Endothelial cell of umbilical vein (primary cell): ENCODE data around the gene CCDC159. TPM values are rescaled to one million over a fixed set of nuclear protein-coding genes. Genes with fewer than 3 reads are reported as not detected.

ENCODE experiments used
- BruUV-seq: library from RNA; stranded (reverse); fragments of 400-500 nt; replicated peaks from 2 replicates; lab custom pipeline; 2021; lab: Mats Ljungman, UMichigan
- CTCF ChIA-PET: fragments of 300-600, 350-600 bp; sonication (Branson Sonifier 250); formaldehyde crosslinking; loops from one replicate; lab custom pipeline; 2021; ENCODE audit warnings: antibody characterized with exemption, inconsistent platforms; lab: Charles Lee
- POLR2A ChIA-PET: fragments of 300-600, 350-600 bp; sonication (Branson Sonifier 250); formaldehyde crosslinking; loops from one replicate; lab custom pipeline; 2021; ENCODE audit warnings: antibody characterized with exemption, inconsistent platforms; lab: Charles Lee
- DNase-seq: peaks from one replicate; pipeline ENCODE4 v3.0.0-alpha.2; 2011; ENCODE audit warnings: low read depth, low spot score
- FAIRE-seq: peaks from 2 replicates; lab custom pipeline; 2011; peaks lifted over from hg19 to GRCh38; lab: Jason Lieb, UNC
- H2AFZ ChIP-seq: 2 replicates; pipeline ENCODE4 v1.6.0; 2012; ENCODE audit warnings: low read depth, low read length, control low read depth, inconsistent platforms
- H3K27ac ChIP-seq: 2 replicates; pipeline ENCODE4 v1.5.1; 2011; ENCODE audit warnings: low read depth, mild to moderate bottlenecking, control low read depth, low read length, moderate library complexity; ENCODE audit not compliant: insufficient read depth
- H3K27me3 ChIP-seq, 2 experiments: 2 replicates each; pipeline versions ENCODE4 v1.6.0 to v1.6.1; 2011; ENCODE audit warnings: low read length in 2 of 2, mixed read lengths in 1 of 2; ENCODE audit not compliant: control insufficient read depth in 2 of 2, insufficient read depth in 2 of 2
- H3K36me3 ChIP-seq, 2 experiments: 2 replicates in 1 of 2; 3 replicates in 1 of 2; pipeline ENCODE4 v1.5.1; 2011; ENCODE audit warnings: low read length in 2 of 2, mild to moderate bottlenecking in 1 of 2, moderate library complexity in 1 of 2; ENCODE audit not compliant: control insufficient read depth in 2 of 2, insufficient read depth in 2 of 2; ENCODE audit errors: extremely low read depth in 1 of 2
- H3K4me1 ChIP-seq: 3 replicates; pipeline ENCODE4 v1.5.1; 2011; ENCODE audit warnings: mild to moderate bottlenecking, low read length; ENCODE audit not compliant: control insufficient read depth, insufficient read depth; ENCODE audit errors: extremely low read depth
- H3K4me2 ChIP-seq: 2 replicates; pipeline ENCODE4 v1.6.1; 2011; ENCODE audit warnings: low read length, control low read depth, mixed read lengths; ENCODE audit not compliant: insufficient read depth
- H3K4me3 ChIP-seq, 3 experiments: fragments of 200-600 bp in 1 of 3; sonication (generic), shearing (Covaris generic) in 1 of 3; replicated peaks in 1 of 3; 2 replicates each; pipeline ENCODE4 v1.5.1; 2011 to 2016; ENCODE audit warnings: control low read depth in 3 of 3, low read length in 3 of 3, mild to moderate bottlenecking in 2 of 3, inconsistent platforms in 1 of 3, low read depth in 1 of 3, moderate library complexity in 1 of 3; ENCODE audit not compliant: insufficient read depth in 1 of 3
- H3K79me2 ChIP-seq: 2 replicates; pipeline ENCODE4 v1.6.0; 2012; ENCODE audit warnings: low read length, inconsistent platforms; ENCODE audit not compliant: control insufficient read depth, insufficient read depth
- H3K9ac ChIP-seq: replicated peaks from 2 replicates; pipeline ENCODE3; 2011; ENCODE audit warnings: low read length, control low read depth; ENCODE audit not compliant: insufficient read depth; ENCODE audit errors: extremely low read depth
- H3K9me1 ChIP-seq: replicated peaks from 3 replicates; pipeline ENCODE4 v1.6.0; 2011; ENCODE audit warnings: mild to moderate bottlenecking, low read length; ENCODE audit not compliant: control insufficient read depth, insufficient read depth; ENCODE audit errors: extremely low read depth
- H3K9me3 ChIP-seq: replicated peaks from 2 replicates; pipeline ENCODE4 v1.5.1; 2012; ENCODE audit warnings: low read length, inconsistent platforms; ENCODE audit not compliant: control insufficient read depth, insufficient read depth
- H4K20me1 ChIP-seq: replicated peaks from 2 replicates; pipeline ENCODE3; 2011; ENCODE audit warnings: mild to moderate bottlenecking, low read length; ENCODE audit not compliant: control insufficient read depth, insufficient read depth; ENCODE audit errors: extremely low read depth
- EZH2 ChIP-seq: IDR thresholded peaks from 2 replicates; pipeline ENCODE4 v1.6.1; 2012; ENCODE audit warnings: borderline replicate concordance, low read depth, mild to moderate bottlenecking, moderate library complexity, low read length, inconsistent platforms; ENCODE audit not compliant: severe bottlenecking
- FOS ChIP-seq: IDR thresholded peaks from 2 replicates; pipeline ENCODE4 v1.6.1; 2011; ENCODE audit warnings: mild to moderate bottlenecking, low read length, moderate library complexity, borderline replicate concordance; ENCODE audit not compliant: insufficient read depth
- GATA2 ChIP-seq: IDR thresholded peaks from 2 replicates; pipeline ENCODE4 v1.7.0; 2011; ENCODE audit warnings: low read depth, mild to moderate bottlenecking, moderate library complexity, mixed read lengths, low read length; ENCODE audit not compliant: insufficient read length, insufficient read depth
- JUN ChIP-seq: IDR thresholded peaks from 2 replicates; pipeline ENCODE4 v1.6.1; 2011; ENCODE audit warnings: borderline replicate concordance, low read depth; ENCODE audit not compliant: insufficient read length, insufficient read depth
- MYC ChIP-seq: IDR thresholded peaks from one replicate; pipeline ENCODE4 v1.6.1; 2011; ENCODE audit warnings: mild to moderate bottlenecking, low read depth, low read length
- POLR2A ChIP-seq: IDR thresholded peaks from 2 replicates; pipeline ENCODE4 v1.6.1; 2012; ENCODE audit warnings: low read depth, mild to moderate bottlenecking, control low read depth, low read length
- POLR2AphosphoS5 ChIP-seq: IDR thresholded peaks from 2 replicates; pipeline ENCODE4 v1.6.1; 2012; ENCODE audit warnings: low read depth, mild to moderate bottlenecking, control low read depth, low read length, moderate library complexity; ENCODE audit not compliant: insufficient read depth
- dilution Hi-C: fragments of 300-500 bp; cut with MboI; formaldehyde crosslinking; loops from one replicate; pipeline ENCODE4 v1.15.0; 2019; ENCODE audit warnings: low sequenced_read_pairs; ENCODE audit not compliant: extremely low pct_ligation_motif_present
- intact Hi-C: fragments of 100-400 bp; cut with micrococcal nuclease; formaldehyde crosslinking; loops from one replicate; pipeline ENCODE4 v1.10.0; 2022
- polyA plus RNA-seq, 4 experiments: library from polyadenylated mRNA; depleted of rRNA in 3 of 4; stranded (reverse) in 3 of 4; unstranded in 1 of 4; fragments of >200 nt; gene quantifications; 2 replicates each; pipeline versions ENCODE4 v1.2.1 to v1.2.3, GENCODE V29; 2011 to 2012; ENCODE audit warnings: missing spikeins in 1 of 4
- total RNA-seq: library from RNA; stranded (reverse); gene quantifications from 2 replicates; pipeline ENCODE4 v1.2.3, GENCODE V29; 2021
- TF ChIP-seq, protein P1 (sequence below), 2 donors: IDR thresholded peaks; 1 replicate in 1 of 2; 2 replicates in 1 of 2; pipeline ENCODE4 v1.5.1; 2011; ENCODE audit warnings: low read length in 2 of 2, mild to moderate bottlenecking in 2 of 2, moderate library complexity in 2 of 2, control low read depth in 1 of 2, inconsistent platforms in 1 of 2, low read depth in 1 of 2; ENCODE audit not compliant: insufficient read depth in 1 of 2; ENCODE audit errors: extremely low read depth in 1 of 2
- TF ChIP-seq, protein P2 (sequence below): IDR thresholded peaks from 2 replicates; pipeline ENCODE4 v1.6.1; 2011; ENCODE audit not compliant: insufficient read depth, insufficient read length

CCDC159 gene
- total and polyA plus RNA-seq, 2 donors (not counting 3 experiments of a cell fraction or from before 2014, with no cell fraction given): 30.0 to 31.6 TPM

DNA sequence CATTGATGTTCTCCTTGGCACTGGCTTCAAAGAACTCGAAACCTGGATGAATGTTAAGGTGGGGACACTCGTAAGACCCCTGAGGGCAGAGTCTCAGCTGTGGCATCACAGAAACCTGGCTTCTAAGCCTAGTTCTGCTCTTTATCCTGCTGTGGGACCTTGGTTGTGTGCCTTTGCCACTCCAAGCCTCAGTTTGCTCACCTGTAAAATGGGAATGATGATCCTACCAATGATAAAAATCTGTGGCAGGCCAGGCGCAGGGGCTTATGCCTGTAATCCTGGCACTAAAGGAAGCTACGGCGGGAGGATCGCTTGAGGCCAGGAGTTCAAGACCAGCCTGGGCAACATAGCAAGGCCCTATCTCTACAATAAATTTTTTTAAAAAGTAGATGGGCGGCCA is 20.8 kb upstream of the CCDC159 start:
- no peaks in the 10 kb centered on the region for H3K9me1 ChIP-seq
- BruUV-seq: no TSS peak
- H2AFZ ChIP-seq: no peak overlapping the region
- H3K9ac ChIP-seq: no peak overlapping the region
- H3K27ac ChIP-seq: no peak overlapping the region
- ChIA-PET POLR2A (no interaction called here), CTCF (interaction anchor here (0.9 to 2.2 kb wide), 4 partner anchors 19 to 56 kb away, joined by 3 to 10 read pairs (median 4); no protein-coding TSS in a partner anchor)
- peaks cover 0 to 14% of the 10 kb centered on the region in 2 experiments for H3K36me3 ChIP-seq
- TF ChIP-seq GATA2: no peak
- no peak for TF ChIP-seq MYC
- TF ChIP-seq, protein P1, sequence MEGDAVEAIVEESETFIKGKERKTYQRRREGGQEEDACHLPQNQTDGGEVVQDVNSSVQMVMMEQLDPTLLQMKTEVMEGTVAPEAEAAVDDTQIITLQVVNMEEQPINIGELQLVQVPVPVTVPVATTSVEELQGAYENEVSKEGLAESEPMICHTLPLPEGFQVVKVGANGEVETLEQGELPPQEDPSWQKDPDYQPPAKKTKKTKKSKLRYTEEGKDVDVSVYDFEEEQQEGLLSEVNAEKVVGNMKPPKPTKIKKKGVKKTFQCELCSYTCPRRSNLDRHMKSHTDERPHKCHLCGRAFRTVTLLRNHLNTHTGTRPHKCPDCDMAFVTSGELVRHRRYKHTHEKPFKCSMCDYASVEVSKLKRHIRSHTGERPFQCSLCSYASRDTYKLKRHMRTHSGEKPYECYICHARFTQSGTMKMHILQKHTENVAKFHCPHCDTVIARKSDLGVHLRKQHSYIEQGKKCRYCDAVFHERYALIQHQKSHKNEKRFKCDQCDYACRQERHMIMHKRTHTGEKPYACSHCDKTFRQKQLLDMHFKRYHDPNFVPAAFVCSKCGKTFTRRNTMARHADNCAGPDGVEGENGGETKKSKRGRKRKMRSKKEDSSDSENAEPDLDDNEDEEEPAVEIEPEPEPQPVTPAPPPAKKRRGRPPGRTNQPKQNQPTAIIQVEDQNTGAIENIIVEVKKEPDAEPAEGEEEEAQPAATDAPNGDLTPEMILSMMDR (IDR thresholded peaks at IDR 0.05; ENCODE audit: extremely low read depth in 1 of 2, insufficient read depth in 1 of 2, low read depth in 1 of 2, low read length in 2 of 2): no peak
- TF ChIP-seq EZH2: no peak
- no peak for TF ChIP-seq POLR2A
- TF ChIP-seq, protein P2, sequence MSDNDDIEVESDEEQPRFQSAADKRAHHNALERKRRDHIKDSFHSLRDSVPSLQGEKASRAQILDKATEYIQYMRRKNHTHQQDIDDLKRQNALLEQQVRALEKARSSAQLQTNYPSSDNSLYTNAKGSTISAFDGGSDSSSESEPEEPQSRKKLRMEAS: no peak
- no peak for TF ChIP-seq FOS
- TF ChIP-seq POLR2AphosphoS5: no peak
- no peak for TF ChIP-seq JUN
- no peaks in the 10 kb centered on the region for H4K20me1 ChIP-seq
- no peaks in the 10 kb centered on the region for H3K27me3 ChIP-seq
- no peak overlapping the region for H3K4me2 ChIP-seq
- no peak overlapping the region for H3K4me3 ChIP-seq
- no peaks in the 10 kb centered on the region for H3K79me2 ChIP-seq
- DNase-seq: no peak
- dilution Hi-C loops: no loop called here
- H3K9me3 ChIP-seq: no peaks in the 10 kb centered on the region
- intact Hi-C loops: no loop called here
- no peak for FAIRE-seq
- peaks cover 7% of the 10 kb centered on the region for H3K4me1 ChIP-seq
